SU-DHL-6 (cell line): ENCODE data around the gene MGAM2.

ENCODE experiments used
- H2AFZ ChIP-seq: fragments of 200-600 bp; sonication (generic); 2 replicates; pipeline ENCODE4 v1.6.1; 2014; ENCODE audit warnings: low read depth, mild to moderate bottlenecking, moderate library complexity, mixed read lengths, antibody characterized with exemption, low read length; ENCODE audit not compliant: severe bottlenecking
- H3F3A ChIP-seq: fragments of 200-600 bp; shearing (Covaris generic); 2 replicates; pipeline ENCODE4 v1.6.0; 2016; ENCODE audit warnings: antibody characterized with exemption, mild to moderate bottlenecking; ENCODE audit not compliant: insufficient read depth
- H3K27ac ChIP-seq: fragments of 200-600 bp; sonication (generic); 2 replicates; pipeline ENCODE4 v1.5.1; 2016; ENCODE audit warnings: low read depth, mild to moderate bottlenecking, low read length, moderate library complexity, mixed read lengths
- H3K27me3 ChIP-seq: fragments of 200-600 bp; sonication (generic), shearing (Covaris generic); 2 replicates; pipeline ENCODE4 v1.6.0; 2014; ENCODE audit warnings: mild to moderate bottlenecking, low read length
- H3K36me3 ChIP-seq: fragments of 200-600 bp; sonication (generic); 2 replicates; pipeline ENCODE4 v1.6.1; 2014; ENCODE audit warnings: mild to moderate bottlenecking, low read length, mixed read lengths
- H3K4me2 ChIP-seq: fragments of 300-600, 200-600 bp; shearing (Covaris generic), sonication (generic); 2 replicates; pipeline ENCODE4 v1.6.0; 2014; ENCODE audit warnings: low read length, low read depth, mild to moderate bottlenecking; ENCODE audit not compliant: poor library complexity, severe bottlenecking
- H3K4me3 ChIP-seq: fragments of 200-600 bp; sonication (generic); 2 replicates; pipeline ENCODE4 v1.5.1; 2014; ENCODE audit warnings: antibody characterized with exemption, low read length, mild to moderate bottlenecking, mixed read lengths; ENCODE audit not compliant: insufficient read depth, poor library complexity, severe bottlenecking
- H3K79me2 ChIP-seq: fragments of 200-600 bp; sonication (generic); 2 replicates; pipeline ENCODE4 v1.6.1; 2014; ENCODE audit warnings: mild to moderate bottlenecking, low read length, moderate library complexity; ENCODE audit not compliant: insufficient read depth
- H3K9ac ChIP-seq: fragments of 200-600 bp; sonication (generic); 2 replicates; pipeline ENCODE4 v1.7.0; 2014; ENCODE audit warnings: mild to moderate bottlenecking, low read length
- H3K9me2 ChIP-seq: fragments of 200-600 bp; sonication (generic); replicated peaks from 2 replicates; pipeline ENCODE4 v1.6.1; 2014; ENCODE audit warnings: low read length; ENCODE audit not compliant: insufficient read depth
- H3K9me3 ChIP-seq: fragments of 200-600 bp; sonication (generic); 2 replicates; pipeline ENCODE4 v1.6.1; 2014; ENCODE audit warnings: low read length, mixed read lengths; ENCODE audit not compliant: insufficient read depth
- H4K20me1 ChIP-seq: fragments of 200-600 bp; sonication (generic); 2 replicates; pipeline ENCODE4 v1.6.1; 2014; ENCODE audit warnings: low read depth, mild to moderate bottlenecking, antibody characterized with exemption, low read length, moderate library complexity, mixed read lengths
- CTCF ChIP-seq: fragments of 200-600 bp; sonication (generic); IDR thresholded peaks from one replicate; pipeline ENCODE4 v1.5.1; 2017; ENCODE audit warnings: antibody characterized with exemption, mild to moderate bottlenecking, low read length, moderate library complexity; ENCODE audit not compliant: insufficient read depth, poor library complexity, severe bottlenecking
- EZH2phosphoT487 ChIP-seq: fragments of 200-600 bp; sonication (generic), shearing (Covaris generic); conservative IDR thresholded peaks from 2 replicates; pipeline ENCODE4 v1.6.1; 2018; ENCODE audit warnings: mild to moderate bottlenecking, antibody characterized with exemption, low read length, moderate library complexity, mixed read lengths

MGAM2 gene

GRCh38 chr7:142077762-142078161 lies 33.8 kb upstream of the MGAM2 start:
- no peak overlapping the region for H3K9ac ChIP-seq
- H2AFZ ChIP-seq, result no peak overlapping the region
- H3K27me3 ChIP-seq, result no peaks in the 10 kb centered on the region
- H4K20me1 ChIP-seq, result no peaks in the 10 kb centered on the region
- H3K9me2 ChIP-seq, result no peaks in the 10 kb centered on the region
- no peaks in the 10 kb centered on the region for H3F3A ChIP-seq
- H3K4me2 ChIP-seq, result no peak overlapping the region
- H3K27ac ChIP-seq, result no peak overlapping the region
- no peaks in the 10 kb centered on the region for H3K9me3 ChIP-seq
- no peak for TF ChIP-seq EZH2phosphoT487
- TF ChIP-seq CTCF, result no peak
- H3K4me3 ChIP-seq, result no peak overlapping the region
- H3K36me3 ChIP-seq, result no peaks in the 10 kb centered on the region
- no peaks in the 10 kb centered on the region for H3K79me2 ChIP-seq

DNA sequence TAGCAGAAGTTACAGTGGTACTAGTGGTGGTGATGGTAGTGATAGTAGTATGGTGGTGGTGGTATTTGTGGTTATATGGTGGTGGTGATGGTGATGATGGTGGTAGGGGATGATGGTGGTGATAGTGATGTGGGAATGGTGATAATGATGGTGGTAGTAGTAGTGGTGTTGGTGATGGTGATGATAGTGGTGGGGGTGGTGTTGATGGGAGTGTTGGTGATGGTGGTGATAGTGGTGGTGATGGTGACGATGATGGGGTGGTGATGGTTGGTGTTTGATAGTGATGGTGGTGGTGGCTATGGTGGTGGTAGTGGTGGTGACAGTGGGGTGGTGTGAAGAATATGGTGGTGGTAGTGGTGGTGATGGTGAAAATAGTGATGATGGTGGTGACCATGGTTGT lies 27.9 kb upstream of the MGAM2 start:
- Histone ChIP-seq H3K4me2 (no peak overlapping the region), H3K9ac (no peak overlapping the region), H3K36me3 (no peaks in the 10 kb centered on the region), H3K79me2 (no peaks in the 10 kb centered on the region), H3K9me2 (no peaks in the 10 kb centered on the region), H3K4me3 (no peak overlapping the region), H3F3A (no peaks in the 10 kb centered on the region), H4K20me1 (no peaks in the 10 kb centered on the region), H3K27ac (no peak overlapping the region), H3K27me3 (no peaks in the 10 kb centered on the region), H2AFZ (no peak overlapping the region), H3K9me3 (no peaks in the 10 kb centered on the region)
- TF ChIP-seq CTCF (no peak), EZH2phosphoT487 (no peak)

- Histone ChIP-seq H3K79me2 (no peaks in the 10 kb centered on the region), H3K36me3 (no peaks in the 10 kb centered on the region), H2AFZ (no peak overlapping the region), H3K27ac (no peak overlapping the region), H3K9me3 (no peaks in the 10 kb centered on the region), H3K4me3 (no peak overlapping the region), H3K9ac (no peak overlapping the region), H3K27me3 (no peaks in the 10 kb centered on the region), H3K9me2 (no peaks in the 10 kb centered on the region), H4K20me1 (no peaks in the 10 kb centered on the region), H3K4me2 (no peak overlapping the region), H3F3A (no peaks in the 10 kb centered on the region)
- TF ChIP-seq CTCF (no peak), EZH2phosphoT487 (no peak)
These were observed 26.1 kb upstream of the MGAM2 start for GRCh38 chr7:142085428-142085827.
